GM10266 (cell line): Measurements from ENCODE around the gene ZNF888.
"Not testable (repeated sequence)": the region's sequence is repeated elsewhere in the genome, so short reads cannot be mapped to it uniquely, and the experiment has no call there.

Experiments used
- DNase-seq: peaks from one replicate; pipeline ENCODE4 v3.0.0; 2012; ENCODE audit errors: extremely low spot score
- CTCF ChIP-seq: IDR thresholded peaks from 2 replicates; pipeline ENCODE4 v1.5.1; 2012; ENCODE audit warnings: mild to moderate bottlenecking, low read depth; ENCODE audit not compliant: control insufficient read depth, insufficient read depth; ENCODE audit errors: missing control alignments

ZNF888 gene

GRCh38 chr19:52897138-52897935, 25.9 kb downstream of the ZNF888 start, which contains the start of gene ZNF320:
Gene ZNF320 (minus strand): TSS chr19:52897635. CDS start chr19:52890255, 7,380 bp downstream.
- peak; percentile 88 for DNase-seq
- TF ChIP-seq CTCF, result no peak

- no peak for TF ChIP-seq CTCF
These were observed 26.6 kb downstream of the ZNF888 start for GRCh38 chr19:52896431-52897137.

GRCh38 chr19:52891336-52891735, 31.9 kb downstream of the ZNF888 start:
- TF ChIP-seq CTCF, result no peak
- DNase-seq, result no peak

More at GRCh38 chr19:52896431-52897137, 26.6 kb downstream of the ZNF888 start:
- no peak for DNase-seq

- no peak for DNase-seq
- TF ChIP-seq CTCF, result no peak
These were observed 33.3 kb downstream of the ZNF888 start for GRCh38 chr19:52889931-52890330.

- TF ChIP-seq CTCF, result no peak
- no peak for DNase-seq
These were observed 34.2 kb downstream of the ZNF888 start for GRCh38 chr19:52889076-52889475.

GRCh38 chr19:52880895-52881389, 42.3 kb downstream of the ZNF888 start:
- no peak for DNase-seq
- TF ChIP-seq CTCF, result no peak

GRCh38 chr19:52872996-52873395, 50.2 kb downstream of the ZNF888 start:
- not testable (repeated sequence) for DNase-seq
